HG03066 (cell line): ENCODE data around the gene MIB2.
"Not testable (repeated sequence)": the region's sequence is repeated elsewhere in the genome, so short reads cannot be mapped to it uniquely, and the experiment has no call there.

Source experiments
- ATAC-seq: cut with Tn5 transposase; IDR thresholded peaks from one replicate; pipeline ENCODE4 v1.9.1; 2021; ENCODE audit warnings: low read depth; ENCODE audit not compliant: unreplicated experiment

The MIB2 gene

GRCh38 chr1:1675218-1675617 is 59.9 kb downstream of the MIB2 start:
- not testable (repeated sequence) for ATAC-seq

DNA sequence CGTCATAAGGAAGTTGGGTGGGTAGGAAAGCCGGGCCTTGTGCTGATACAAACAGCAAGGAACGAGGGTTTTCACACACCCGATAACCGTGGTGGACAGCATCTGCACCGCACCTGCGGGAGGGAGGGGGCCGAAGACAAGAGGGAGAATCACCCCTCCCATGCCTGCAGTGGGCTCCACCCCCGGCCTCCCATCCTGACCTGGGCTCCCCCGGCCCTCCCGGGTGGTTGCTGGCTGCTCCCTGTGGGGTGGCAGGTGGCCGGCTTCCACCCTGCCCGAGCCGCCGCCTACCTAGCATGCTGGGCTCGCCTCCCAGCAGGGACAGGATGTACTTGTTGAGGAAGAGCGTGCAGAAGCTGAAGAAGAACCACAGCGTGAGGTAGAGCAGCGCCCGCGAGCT is 60.8 kb downstream of the MIB2 start:
- ATAC-seq, result not testable (repeated sequence)

DNA sequence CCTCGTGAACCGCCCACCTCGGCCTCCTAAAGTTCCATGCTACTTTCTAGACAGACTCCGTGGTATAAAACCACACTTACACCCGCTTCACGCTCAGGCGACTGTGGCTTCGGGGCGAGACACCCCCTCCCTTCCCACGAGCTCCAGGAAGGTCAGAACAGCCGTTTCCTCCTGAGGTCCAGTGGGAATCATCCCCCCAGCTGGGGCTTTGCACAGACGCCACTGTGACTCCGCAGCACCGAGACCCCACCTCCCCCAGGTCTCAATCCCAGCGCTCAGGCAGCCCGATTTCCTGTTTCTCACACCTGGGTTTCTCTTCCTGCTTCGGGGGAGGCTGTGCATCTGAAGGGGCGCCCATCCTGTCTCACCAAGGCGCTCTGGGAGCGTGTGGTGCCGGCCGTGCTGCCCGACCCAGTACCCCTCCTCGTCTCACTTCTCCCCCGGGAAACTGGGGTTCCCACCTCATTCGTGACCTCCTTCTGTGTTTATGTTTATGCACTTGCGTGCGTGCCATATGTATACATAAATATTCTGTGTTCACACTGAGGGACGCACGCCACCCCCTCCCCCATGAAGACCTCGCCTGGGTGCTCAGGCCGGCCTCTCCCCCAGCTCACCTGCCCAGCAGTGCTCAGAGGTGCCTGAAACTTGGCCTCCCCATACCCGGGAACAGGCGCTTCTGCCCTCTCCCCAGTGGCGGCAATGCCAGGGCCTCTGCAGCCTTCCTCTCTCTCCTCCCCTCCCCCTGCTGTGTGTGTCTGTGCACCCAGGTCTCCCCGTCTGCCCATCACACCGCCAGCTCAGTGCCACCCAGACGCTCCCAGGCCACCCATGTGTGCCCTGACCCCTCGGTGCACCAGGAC is 62.6 kb downstream of the MIB2 start:
- ATAC-seq, result peak; percentile 61

- no peak for ATAC-seq
Measured at GRCh38 chr1:1678581-1679380, 63.5 kb downstream of the MIB2 start.
